Kidney capillary endothelial cell (primary cell): ENCODE data around the gene TEAD2.

Source experiments
- DNase-seq: peaks from one replicate; pipeline ENCODE4 v3.0.0-alpha.2; 2018; ENCODE audit warnings: low spot score

The TEAD2 gene

GRCh38 chr19:49347835-49348234, 14.4 kb downstream of the TEAD2 start:
- no peak for DNase-seq

DNA sequence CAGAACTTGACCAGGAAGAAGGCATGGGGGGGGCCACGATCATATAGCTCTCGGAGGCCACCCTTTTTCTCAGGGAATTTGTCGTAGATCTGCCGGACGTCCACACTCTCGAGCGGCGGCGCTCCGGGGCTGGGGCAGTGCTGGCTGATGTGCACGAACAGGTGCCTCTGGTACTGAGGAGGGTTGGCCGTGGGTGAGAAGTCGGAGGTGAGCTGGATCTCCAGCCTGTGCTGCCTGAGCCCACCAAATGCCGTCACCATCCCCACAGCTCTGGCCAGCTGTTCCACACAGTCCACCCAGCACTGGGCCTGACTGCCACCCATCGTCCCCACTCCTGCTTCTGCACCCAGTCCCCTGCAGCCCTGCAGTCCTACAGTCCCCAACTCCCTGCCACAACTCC, 15.0 kb downstream of the TEAD2 start:
- DNase-seq: no peak

- no peak for DNase-seq
Observed at GRCh38 chr19:49344505-49345423, 17.5 kb downstream of the TEAD2 start.

- no peak for DNase-seq
Observed at GRCh38 chr19:49343123-49343522, 19.1 kb downstream of the TEAD2 start.

GRCh38 chr19:49342291-49342721, 19.9 kb downstream of the TEAD2 start:
- no peak for DNase-seq

DNA sequence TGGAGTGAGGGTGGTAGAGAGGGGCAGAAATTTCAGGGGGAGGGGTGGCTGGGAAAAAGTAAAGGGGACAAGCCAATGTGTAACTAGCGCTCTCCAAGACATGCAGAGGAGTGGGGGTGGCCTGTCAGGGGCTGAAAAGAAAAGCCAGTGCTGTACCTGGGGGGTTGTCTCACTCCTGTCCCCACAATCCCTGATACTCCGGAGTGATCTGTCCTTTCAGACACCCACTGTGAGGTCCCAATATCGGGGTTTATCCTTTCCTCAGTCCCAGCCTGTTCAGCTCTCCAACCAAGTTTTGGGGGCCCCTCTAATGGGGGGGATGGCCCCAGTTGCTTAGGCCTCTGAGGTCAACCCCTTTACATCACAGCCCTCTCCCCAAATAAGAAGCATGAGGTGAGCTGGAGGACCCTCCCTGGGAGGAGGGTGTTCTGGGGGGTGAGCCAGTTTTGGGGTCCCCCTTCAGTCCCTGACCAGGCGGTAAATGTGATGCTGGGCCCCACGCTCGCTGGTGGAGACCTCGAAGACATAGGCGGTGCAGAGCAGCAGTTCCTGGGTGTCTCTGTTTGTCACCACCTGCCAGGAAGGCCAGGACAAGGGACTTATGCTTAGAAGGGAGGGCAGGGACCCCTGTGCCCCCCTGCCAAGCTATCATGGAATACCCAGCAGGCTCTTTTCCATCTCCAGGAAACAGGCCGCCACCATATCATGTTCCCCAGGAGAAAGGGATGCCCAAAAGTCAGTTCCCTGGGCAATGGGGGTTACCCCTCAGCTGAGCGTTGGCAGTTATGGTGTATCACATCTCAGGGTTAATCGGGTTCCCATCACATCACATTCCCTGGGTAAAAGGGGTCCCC, 21.1 kb downstream of the TEAD2 start:
- DNase-seq: no peak

GRCh38 chr19:49340069-49340864, 21.9 kb downstream of the TEAD2 start:
- no peak for DNase-seq

GRCh38 chr19:49339301-49340068, 22.7 kb downstream of the TEAD2 start:
- peak; percentile 65 for DNase-seq

DNA sequence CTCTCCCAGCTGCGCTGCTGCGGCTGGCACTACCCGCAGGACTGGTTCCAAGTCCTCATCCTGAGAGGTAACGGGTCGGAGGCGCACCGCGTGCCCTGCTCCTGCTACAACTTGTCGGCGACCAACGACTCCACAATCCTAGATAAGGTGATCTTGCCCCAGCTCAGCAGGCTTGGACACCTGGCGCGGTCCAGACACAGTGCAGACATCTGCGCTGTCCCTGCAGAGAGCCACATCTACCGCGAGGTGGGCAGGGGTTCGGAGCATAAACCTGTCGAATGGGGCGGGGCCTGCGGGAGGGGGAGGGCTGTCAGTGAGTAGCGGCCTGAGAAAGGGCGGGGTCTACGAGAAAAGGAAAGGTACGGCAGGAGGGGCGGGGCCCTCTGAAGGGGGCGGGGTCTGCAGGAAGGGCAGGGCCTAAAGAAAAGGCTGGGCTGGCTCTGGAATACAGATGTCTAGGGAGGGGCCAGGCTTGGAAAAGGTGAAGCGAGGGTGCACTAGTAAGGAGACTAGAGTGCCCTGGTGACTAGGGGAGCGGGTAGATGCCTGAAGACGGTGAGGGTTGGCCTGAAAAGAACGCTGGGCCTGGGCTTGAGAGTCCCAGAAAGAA, 23.4 kb downstream of the TEAD2 start:
- no peak for DNase-seq

GRCh38 chr19:49338023-49338677, 24.1 kb downstream of the TEAD2 start:
- no peak for DNase-seq

DNA sequence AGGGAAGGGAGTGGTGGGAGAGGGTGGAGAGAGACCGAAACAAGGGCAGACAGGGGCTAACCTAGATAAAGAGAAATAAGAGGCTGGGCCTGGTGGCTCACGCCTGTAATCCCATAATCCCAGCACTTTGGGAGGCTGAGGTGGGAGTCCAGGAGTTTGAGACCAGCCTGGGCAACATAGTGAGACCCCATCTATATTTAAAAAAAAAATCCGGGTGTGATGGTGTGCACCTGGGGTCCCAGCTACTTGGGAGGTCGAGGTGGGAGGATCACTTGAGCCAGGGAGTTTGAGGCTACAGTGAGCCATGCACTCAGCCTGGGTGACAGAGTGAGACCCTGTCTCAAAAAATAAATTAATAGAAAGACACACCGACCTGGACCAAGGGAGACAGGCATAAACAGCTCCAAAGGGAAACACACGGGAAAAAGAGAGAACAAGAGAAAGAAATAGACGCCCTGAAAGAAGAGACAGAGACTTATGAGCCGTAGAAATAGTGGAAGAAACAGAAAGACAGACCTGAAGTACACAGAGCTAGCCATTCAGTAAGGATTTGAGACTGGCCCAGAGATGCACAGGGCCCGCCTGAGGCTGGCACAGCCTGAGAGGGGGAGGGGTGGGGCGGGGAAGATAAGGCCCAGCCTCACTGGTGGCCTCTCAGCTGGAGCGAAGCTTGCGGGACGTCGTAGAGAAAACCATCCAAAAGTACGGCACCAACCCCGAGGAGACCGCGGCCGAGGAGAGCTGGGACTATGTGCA, 24.8 kb downstream of the TEAD2 start:
- DNase-seq: no peak

DNA sequence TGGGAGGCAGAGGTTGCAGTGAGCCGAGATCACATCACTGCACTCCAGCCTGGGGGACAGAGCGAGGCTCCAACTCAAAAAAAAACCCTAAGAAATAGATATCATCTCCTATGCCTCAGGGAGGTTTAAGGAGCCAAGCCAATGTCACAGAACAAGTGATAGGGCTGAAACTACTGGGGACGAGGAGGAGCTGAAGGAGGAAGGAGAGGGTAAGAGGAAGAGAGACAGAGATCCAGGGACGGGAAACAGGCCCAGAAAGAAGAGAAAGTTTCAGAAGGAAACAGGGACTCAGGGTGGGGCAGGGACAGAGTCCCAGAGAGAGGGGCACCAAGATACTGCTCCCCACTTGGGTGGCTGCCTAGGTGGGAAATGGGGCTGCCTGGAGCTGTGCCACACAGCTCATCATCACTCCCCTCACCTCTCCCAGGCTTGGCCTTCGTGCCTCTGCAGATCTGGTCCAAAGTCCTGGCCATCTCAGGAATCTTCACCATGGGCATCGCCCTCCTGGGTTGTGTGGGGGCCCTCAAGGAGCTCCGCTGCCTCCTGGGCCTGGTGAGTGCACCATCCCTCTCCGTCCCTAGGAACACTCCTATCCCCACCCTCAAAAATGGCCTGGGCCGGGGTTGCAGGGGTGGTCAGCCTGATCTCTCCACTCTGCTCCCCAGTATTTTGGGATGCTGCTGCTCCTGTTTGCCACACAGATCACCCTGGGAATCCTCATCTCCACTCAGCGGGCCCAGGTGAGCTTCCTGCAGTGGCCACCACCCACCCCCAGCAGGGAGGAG, 25.5 kb downstream of the TEAD2 start:
- no peak for DNase-seq

GRCh38 chr19:49335784-49336481, 26.3 kb downstream of the TEAD2 start:
- DNase-seq: no peak

DNA sequence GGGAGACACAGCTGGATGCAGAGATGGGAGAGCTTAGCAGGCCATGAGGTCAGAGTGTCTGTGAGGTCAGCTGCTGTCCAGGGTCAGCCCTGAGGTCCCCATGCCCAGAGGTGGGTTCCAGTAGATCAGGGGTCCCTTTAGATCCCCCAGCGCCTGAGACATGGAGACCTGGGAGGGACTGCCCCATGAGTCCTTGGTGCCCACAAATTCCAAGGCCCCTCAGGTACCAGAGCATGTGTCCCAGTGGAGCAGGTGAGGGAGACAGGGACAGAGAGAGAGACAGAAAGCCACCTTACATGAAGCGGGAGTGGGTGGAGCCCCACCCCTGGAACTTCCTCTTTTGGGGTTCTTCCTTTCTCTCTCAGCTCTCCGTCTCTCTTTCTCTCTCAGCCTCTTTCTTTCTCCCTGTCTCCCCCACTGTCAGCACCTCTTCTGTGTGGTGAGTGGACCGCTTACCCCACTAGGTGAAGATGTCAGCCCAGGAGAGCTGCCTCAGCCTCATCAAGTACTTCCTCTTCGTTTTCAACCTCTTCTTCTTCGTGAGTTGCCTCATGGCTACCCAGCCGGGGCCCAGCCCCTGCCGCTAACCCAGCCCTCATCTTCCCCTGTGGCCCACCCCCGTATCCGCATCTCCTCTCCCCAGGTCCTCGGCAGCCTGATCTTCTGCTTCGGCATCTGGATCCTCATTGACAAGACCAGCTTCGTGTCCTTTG, 27.0 kb downstream of the TEAD2 start, which contains the start of gene CD37:
TSS of gene CD37 (plus strand) at position 336 of the 713 bp plus-strand sequence. CDS start at position 471, 135 bp downstream.
- DNase-seq: no peak

DNA sequence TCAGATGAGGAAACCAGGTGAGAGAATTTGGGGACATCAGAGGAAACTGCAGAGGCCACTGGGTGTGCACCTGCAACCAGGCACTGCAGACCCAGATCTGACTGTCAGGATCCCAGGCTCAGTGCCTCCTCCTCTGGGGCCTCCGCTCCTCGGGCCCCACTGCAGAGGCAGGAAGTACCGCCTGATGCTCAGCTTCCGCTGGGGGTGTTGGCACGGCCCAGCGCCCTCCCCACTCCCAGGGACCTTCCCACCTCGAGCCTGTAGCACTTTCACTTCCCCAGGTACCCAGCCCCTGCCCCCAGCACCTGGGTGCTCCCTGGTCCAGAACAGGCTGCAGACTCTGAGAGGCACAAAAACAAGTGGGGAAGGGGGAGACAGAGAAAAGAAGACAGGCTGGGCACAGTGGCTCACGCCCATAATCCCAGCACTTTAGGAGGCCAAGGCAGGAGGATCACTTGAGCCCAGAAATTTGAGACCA, 28.4 kb downstream of the TEAD2 start:
- DNase-seq: no peak

GRCh38 chr19:49333418-49333805, 28.8 kb downstream of the TEAD2 start:
- no peak for DNase-seq
